K562 (cell line): ENCODE measurements around the gene PIH1D1. TPM values are rescaled to one million over a fixed set of nuclear protein-coding genes. Genes with fewer than 3 reads are reported as not detected.

ENCODE experiments used
- ARHGAP35 ChIP-seq: fragments of 450-650 bp; IDR thresholded peaks from 2 replicates; pipeline ENCODE4 v1.6.1; 2018; ENCODE audit not compliant: partially characterized antibody
- ATF1 ChIP-seq, 2 experiments: fragments of 450-650 bp in 1 of 2; IDR thresholded peaks; 2 replicates each; pipeline ENCODE4 v1.6.1; 2016; ENCODE audit warnings: missing compliant biosample characterization in 1 of 2, missing genetic modification characterization in 1 of 2
- EP300 ChIP-seq: IDR thresholded peaks from 2 replicates; pipeline ENCODE4 v1.6.1; 2012; ENCODE audit warnings: low read length, improper control_type of control experiment
- EZH2 ChIP-seq: IDR thresholded peaks from 2 replicates; pipeline ENCODE4 v1.6.1; 2012; ENCODE audit warnings: low read depth, mild to moderate bottlenecking, inconsistent platforms, low read length, borderline replicate concordance
- GABPA ChIP-seq: fragments of 200-800 bp; sonication (Bioruptor generic); conservative IDR thresholded peaks from 2 replicates; pipeline ENCODE4 v1.6.1; 2016; ENCODE audit warnings: low read depth, missing genetic modification characterization, missing compliant biosample characterization
- GTF2A2 ChIP-seq: IDR thresholded peaks from 2 replicates; pipeline ENCODE4 v1.6.1; 2016; ENCODE audit warnings: mild to moderate bottlenecking, missing genetic modification characterization, missing compliant biosample characterization
- HIVEP1 ChIP-seq: fragments of 250-450 bp; sonication (Bioruptor Pico); IDR thresholded peaks from 2 replicates; pipeline ENCODE4 v1.4.0; 2020; ENCODE audit warnings: mild to moderate bottlenecking
- HMG20B ChIP-seq: fragments of 250-450 bp; sonication (Bioruptor Pico); IDR thresholded peaks from 2 replicates; pipeline ENCODE4 v1.5.0; 2021; ENCODE audit warnings: mild to moderate bottlenecking
- IFI16 ChIP-seq: fragments of 250-450 bp; sonication (Bioruptor Pico); IDR thresholded peaks from 2 replicates; pipeline ENCODE4 v2.1.2; 2022; ENCODE audit warnings: mild to moderate bottlenecking, inconsistent platforms
- MECOM ChIP-seq: fragments of 250-450 bp; sonication (Bioruptor Pico); IDR thresholded peaks from 2 replicates; pipeline ENCODE4 v1.8.0; 2022; ENCODE audit warnings: inconsistent platforms
- NR1H2 ChIP-seq: sonication (generic); formaldehyde crosslinking; IDR thresholded peaks from 2 replicates; pipeline ENCODE4 v1.4.0; 2020; ENCODE audit warnings: mild to moderate bottlenecking, missing genetic modification reagents
- RFX7 ChIP-seq: fragments of 250-450 bp; sonication (Bioruptor Pico); IDR thresholded peaks from 2 replicates; pipeline ENCODE4 v1.5.1; 2021; ENCODE audit warnings: mild to moderate bottlenecking
- SRSF3 ChIP-seq: fragments of 200-400 bp; formaldehyde crosslinking; IDR thresholded peaks from 2 replicates; pipeline ENCODE4 v1.6.1; 2016; ENCODE audit warnings: mild to moderate bottlenecking, low read length, moderate library complexity; ENCODE audit not compliant: insufficient read depth
- STAT5B ChIP-seq: fragments of 250-450 bp; sonication (Bioruptor Pico); IDR thresholded peaks from 2 replicates; pipeline ENCODE4 v1.8.0; 2021; ENCODE audit warnings: mild to moderate bottlenecking, inconsistent platforms
- TCF7L2 ChIP-seq: fragments of 150-350 bp; IDR thresholded peaks from 2 replicates; pipeline ENCODE4 v1.6.1; 2016; ENCODE audit warnings: low read depth, mild to moderate bottlenecking, low read length, moderate library complexity
- TRIM24 ChIP-seq, 2 experiments: fragments of 450-650 bp; IDR thresholded peaks; 2 replicates each; pipeline ENCODE4 v1.6.1; 2016
- YBX1 ChIP-seq: fragments of 450-650 bp; IDR thresholded peaks from 2 replicates; pipeline ENCODE4 v1.7.1; 2016; ENCODE audit warnings: mild to moderate bottlenecking
- ZBTB12 ChIP-seq: fragments of 250-450 bp; sonication (Bioruptor Pico); IDR thresholded peaks from 2 replicates; pipeline ENCODE4 v1.4.0; 2020
- ZHX1 ChIP-seq: fragments of 150-350 bp; conservative IDR thresholded peaks from 2 replicates; pipeline ENCODE4 v1.6.1; 2014; ENCODE audit warnings: low read length
- ZNF431 ChIP-seq: sonication (generic); formaldehyde crosslinking; IDR thresholded peaks from 2 replicates; pipeline ENCODE4 v1.8.0; 2022; ENCODE audit warnings: mild to moderate bottlenecking, missing genetic modification reagents
- ZNF778 ChIP-seq: fragments of 450-650 bp; formaldehyde crosslinking; IDR thresholded peaks from 2 replicates; pipeline ENCODE4 v1.4.0; 2020; ENCODE audit warnings: mild to moderate bottlenecking, moderate library complexity
- polyA plus RNA-seq, 8 experiments: library from polyadenylated mRNA; depleted of rRNA in 4 of 8; stranded (reverse) in 5 of 8; unstranded in 3 of 8; fragments of >200 nt; fragmentation: Nextera tagmentation in 2 of 8; fragmentation: Illumina TruSeq in 1 of 8; extraction: Ambion mirVana in 2 of 8; extraction: Trizol in 1 of 8; gene quantifications; 2 replicates each; pipeline versions ENCODE4 v1.2.1 to v1.2.3, GENCODE V29; 2011 to 2014; ENCODE audit warnings: inconsistent platforms in 1 of 8, missing spikeins in 1 of 8
- total RNA-seq, 7 experiments: library from RNA; depleted of rRNA in 6 of 7; stranded (reverse); fragments of >200 nt in 6 of 7; fragmentation: Illumina TruSeq in 2 of 7; extraction: Trizol in 2 of 7; gene quantifications; 2 replicates each; pipeline versions ENCODE4 v1.2.1 to v1.2.3, GENCODE V29; 2011 to 2021; ENCODE audit warnings: low replicate concordance in 1 of 7
- TF ChIP-seq, protein P1 (sequence below): sonication (generic); formaldehyde crosslinking; IDR thresholded peaks from 2 replicates; pipeline ENCODE4 v1.8.0; 2022; ENCODE audit warnings: missing genetic modification reagents, mild to moderate bottlenecking, borderline replicate concordance
- TF ChIP-seq, protein P2 (sequence below): sonication (generic); formaldehyde crosslinking; IDR thresholded peaks from 2 replicates; pipeline ENCODE4 v1.8.1; 2023; ENCODE audit warnings: mild to moderate bottlenecking, missing genetic modification reagents, moderate library complexity
- TF ChIP-seq, protein P3 (sequence below), 2 experiments: fragments of 250-450 bp in 1 of 2; fragments of 450-650 bp in 1 of 2; sonication (Bioruptor Pico) in 1 of 2; IDR thresholded peaks; 2 replicates each; pipeline versions ENCODE4 v1.6.1 to v1.8.0; 2016 to 2021; ENCODE audit warnings: mild to moderate bottlenecking in 2 of 2, moderate library complexity in 2 of 2, missing compliant biosample characterization in 1 of 2, missing genetic modification characterization in 1 of 2

Gene PIH1D1
- total and polyA plus RNA-seq, 9 of the 15 experiments (the other 6 are each of a cell fraction or from before 2014, with no cell fraction given): 26.5 to 224 (median 137) TPM

GRCh38 chr19:49436381-49437017 is 15.1 kb downstream of the PIH1D1 start (continued):
- TF ChIP-seq, protein P1, sequence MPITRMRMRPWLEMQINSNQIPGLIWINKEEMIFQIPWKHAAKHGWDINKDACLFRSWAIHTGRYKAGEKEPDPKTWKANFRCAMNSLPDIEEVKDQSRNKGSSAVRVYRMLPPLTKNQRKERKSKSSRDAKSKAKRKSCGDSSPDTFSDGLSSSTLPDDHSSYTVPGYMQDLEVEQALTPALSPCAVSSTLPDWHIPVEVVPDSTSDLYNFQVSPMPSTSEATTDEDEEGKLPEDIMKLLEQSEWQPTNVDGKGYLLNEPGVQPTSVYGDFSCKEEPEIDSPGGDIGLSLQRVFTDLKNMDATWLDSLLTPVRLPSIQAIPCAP (CRISPR knock-in tag): no peak
- no peak for TF ChIP-seq SRSF3
- no peak for TF ChIP-seq ZNF431 (CRISPR knock-in tag)
- TF ChIP-seq NR1H2 (CRISPR knock-in tag): no peak
- no peak for TF ChIP-seq YBX1
- no peak for TF ChIP-seq GABPA (tag)
- TF ChIP-seq, protein P2, sequence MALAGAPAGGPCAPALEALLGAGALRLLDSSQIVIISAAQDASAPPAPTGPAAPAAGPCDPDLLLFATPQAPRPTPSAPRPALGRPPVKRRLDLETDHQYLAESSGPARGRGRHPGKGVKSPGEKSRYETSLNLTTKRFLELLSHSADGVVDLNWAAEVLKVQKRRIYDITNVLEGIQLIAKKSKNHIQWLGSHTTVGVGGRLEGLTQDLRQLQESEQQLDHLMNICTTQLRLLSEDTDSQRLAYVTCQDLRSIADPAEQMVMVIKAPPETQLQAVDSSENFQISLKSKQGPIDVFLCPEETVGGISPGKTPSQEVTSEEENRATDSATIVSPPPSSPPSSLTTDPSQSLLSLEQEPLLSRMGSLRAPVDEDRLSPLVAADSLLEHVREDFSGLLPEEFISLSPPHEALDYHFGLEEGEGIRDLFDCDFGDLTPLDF (CRISPR knock-in tag): no peak
- no peak for TF ChIP-seq RFX7 (CRISPR knock-in tag)
- TF ChIP-seq IFI16 (CRISPR knock-in tag): no peak
- no peak for TF ChIP-seq ARHGAP35
- TF ChIP-seq MECOM (CRISPR knock-in tag): no peak
- no peak for TF ChIP-seq TRIM24 (IDR thresholded peaks at IDR 0.05)
- TF ChIP-seq ZNF778 (CRISPR knock-in tag): no peak
- TF ChIP-seq HMG20B (CRISPR knock-in tag): no peak
- TF ChIP-seq, protein P3, sequence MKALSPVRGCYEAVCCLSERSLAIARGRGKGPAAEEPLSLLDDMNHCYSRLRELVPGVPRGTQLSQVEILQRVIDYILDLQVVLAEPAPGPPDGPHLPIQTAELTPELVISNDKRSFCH (CRISPR knock-in tag; IDR thresholded peaks at IDR 0.05): no peak
- TF ChIP-seq, protein P3 (tag; IDR thresholded peaks at IDR 0.05): no peak
- TF ChIP-seq EP300: no peak
- no peak for TF ChIP-seq EZH2
- TF ChIP-seq HIVEP1 (CRISPR knock-in tag): no peak
- no peak for TF ChIP-seq STAT5B
- TF ChIP-seq ZHX1: no peak
- peak; percentile 64; the same call in 1 of the 2 replicates for TF ChIP-seq ATF1 (CRISPR knock-in tag; IDR thresholded peaks at IDR 0.05)
- peak; percentile 97 for TF ChIP-seq ATF1 (tag; IDR thresholded peaks at IDR 0.05)
- TF ChIP-seq GTF2A2 (tag): no peak
- TF ChIP-seq ZBTB12 (CRISPR knock-in tag): 0 out of 2 replicates have a peak, but pooled peaks have one; percentile 45
- TF ChIP-seq TCF7L2: no peak
